Muscle layer of duodenum (tissue), 2 donors: ENCODE measurements around the gene GNB3.
"Not testable (repeated sequence)": the region's sequence is repeated elsewhere in the genome, so short reads cannot be mapped to it uniquely, and the experiment has no call there.

ENCODE experiments used
- H3K27ac ChIP-seq: one replicate; pipeline ENCODE4 v1.7.0; 2013; ENCODE audit warnings: mild to moderate bottlenecking, low read length
- H3K27me3 ChIP-seq: one replicate; pipeline ENCODE4 v1.7.0; 2013; ENCODE audit warnings: low read depth, mild to moderate bottlenecking, control low read depth, low read length
- H3K36me3 ChIP-seq, 2 donors: one replicate each; pipeline ENCODE4 v1.7.0; 2013; ENCODE audit warnings: low read length in 2 of 2, control low read depth in 1 of 2, mild to moderate bottlenecking in 1 of 2; ENCODE audit not compliant: insufficient read depth in 2 of 2, control insufficient read depth in 1 of 2
- H3K4me1 ChIP-seq, 2 donors: one replicate each; pipeline ENCODE4 v1.7.0; 2013; ENCODE audit warnings: low read length in 2 of 2, mild to moderate bottlenecking in 2 of 2, control low read depth in 1 of 2, moderate library complexity in 1 of 2; ENCODE audit not compliant: insufficient read depth in 2 of 2, control insufficient read depth in 1 of 2
- H3K4me3 ChIP-seq, 2 donors: one replicate each; pipeline ENCODE4 v1.7.0; 2013; ENCODE audit warnings: low read length in 2 of 2, low read depth in 1 of 2, mild to moderate bottlenecking in 1 of 2
- H3K9me3 ChIP-seq, 2 donors: one replicate each; pipeline ENCODE4 v1.7.0; 2013; ENCODE audit warnings: low read length in 2 of 2, control low read depth in 1 of 2, mild to moderate bottlenecking in 1 of 2; ENCODE audit not compliant: control insufficient read depth in 1 of 2
- donor health status: healthy.

The GNB3 gene

DNA sequence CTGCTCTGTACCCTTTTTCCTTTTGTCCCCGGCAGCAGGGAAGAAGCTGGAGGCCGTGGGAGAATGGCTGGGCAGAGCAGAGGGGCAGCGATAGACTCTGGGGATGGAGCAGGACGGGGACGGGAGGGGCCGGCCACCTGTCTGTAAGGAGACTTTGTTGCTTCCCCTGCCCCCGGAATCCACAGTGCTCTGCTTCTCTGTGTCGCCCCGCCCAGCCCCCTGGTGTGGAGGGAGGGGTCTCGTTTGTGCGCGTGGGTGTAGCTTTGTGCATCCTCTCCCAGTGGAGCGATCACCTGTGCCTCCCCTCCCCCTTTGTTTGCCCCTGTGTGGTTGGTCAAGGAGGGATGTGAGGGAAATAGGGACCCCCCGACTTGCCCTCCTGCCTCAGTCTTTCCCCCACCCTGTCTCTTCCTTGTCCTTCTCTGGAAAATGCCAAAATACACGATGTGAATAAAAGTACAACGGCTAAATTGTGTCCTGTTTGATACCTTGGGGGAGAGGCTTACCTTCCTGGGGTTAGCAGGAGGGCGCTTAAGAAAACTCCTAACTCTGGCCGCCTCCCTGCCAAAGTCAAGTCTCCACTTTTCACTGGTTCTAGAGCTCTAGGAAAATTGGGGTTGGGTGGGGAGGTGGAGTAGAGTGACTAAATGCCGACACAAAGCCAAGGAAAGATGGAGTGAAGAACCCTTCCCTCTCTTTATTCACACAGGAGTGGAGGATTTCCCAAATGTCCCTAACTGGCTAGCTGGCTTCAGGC is 25.6 kb downstream of the GNB3 start:
- Histone ChIP-seq H3K9me3 (no peaks in the 10 kb centered on the region), H3K4me3 (peak overlapping the region; percentile 55 to 81), H3K36me3 (peaks cover 38 to 58% of the 10 kb centered on the region in 2 donors), H3K27me3 (no peaks in the 10 kb centered on the region), H3K27ac (peak overlapping the region; percentile 82), H3K4me1 (peaks cover 10 to 31% of the 10 kb centered on the region in 2 donors)

DNA sequence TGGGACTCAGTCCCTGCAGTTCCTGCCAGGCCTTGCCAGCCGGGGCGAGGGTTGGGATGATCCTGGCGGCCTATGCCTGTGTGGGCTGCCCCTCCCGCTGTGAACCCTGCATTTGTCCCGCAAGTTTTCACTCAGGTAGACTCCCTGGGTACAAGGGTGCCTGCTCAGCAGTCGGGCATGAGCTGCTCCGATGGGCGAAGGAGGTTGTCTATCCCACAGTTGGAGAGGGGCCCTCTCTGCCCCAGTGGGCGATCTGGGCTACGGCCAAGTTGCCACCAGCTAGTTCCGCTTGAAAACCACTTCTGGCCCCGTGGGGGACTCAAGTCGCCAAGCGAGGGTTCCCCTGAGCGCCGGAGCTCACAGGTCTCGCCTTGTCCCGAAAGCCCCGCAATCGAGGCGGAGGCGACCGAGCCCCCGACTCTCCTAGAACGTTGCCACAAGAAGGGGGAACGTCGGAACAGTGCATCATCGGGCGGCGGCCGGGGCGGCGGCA is 26.2 kb downstream of the GNB3 start:
- H3K4me1 ChIP-seq = peaks cover 16 to 37% of the 10 kb centered on the region in 2 donors
- peaks cover 32 to 52% of the 10 kb centered on the region in 2 donors for H3K36me3 ChIP-seq
- H3K9me3 ChIP-seq = no peaks in the 10 kb centered on the region
- no peaks in the 10 kb centered on the region for H3K27me3 ChIP-seq
- H3K27ac ChIP-seq = peak overlapping the region; percentile 82
- H3K4me3 ChIP-seq = peak overlapping the region; percentile 55 to 81

DNA sequence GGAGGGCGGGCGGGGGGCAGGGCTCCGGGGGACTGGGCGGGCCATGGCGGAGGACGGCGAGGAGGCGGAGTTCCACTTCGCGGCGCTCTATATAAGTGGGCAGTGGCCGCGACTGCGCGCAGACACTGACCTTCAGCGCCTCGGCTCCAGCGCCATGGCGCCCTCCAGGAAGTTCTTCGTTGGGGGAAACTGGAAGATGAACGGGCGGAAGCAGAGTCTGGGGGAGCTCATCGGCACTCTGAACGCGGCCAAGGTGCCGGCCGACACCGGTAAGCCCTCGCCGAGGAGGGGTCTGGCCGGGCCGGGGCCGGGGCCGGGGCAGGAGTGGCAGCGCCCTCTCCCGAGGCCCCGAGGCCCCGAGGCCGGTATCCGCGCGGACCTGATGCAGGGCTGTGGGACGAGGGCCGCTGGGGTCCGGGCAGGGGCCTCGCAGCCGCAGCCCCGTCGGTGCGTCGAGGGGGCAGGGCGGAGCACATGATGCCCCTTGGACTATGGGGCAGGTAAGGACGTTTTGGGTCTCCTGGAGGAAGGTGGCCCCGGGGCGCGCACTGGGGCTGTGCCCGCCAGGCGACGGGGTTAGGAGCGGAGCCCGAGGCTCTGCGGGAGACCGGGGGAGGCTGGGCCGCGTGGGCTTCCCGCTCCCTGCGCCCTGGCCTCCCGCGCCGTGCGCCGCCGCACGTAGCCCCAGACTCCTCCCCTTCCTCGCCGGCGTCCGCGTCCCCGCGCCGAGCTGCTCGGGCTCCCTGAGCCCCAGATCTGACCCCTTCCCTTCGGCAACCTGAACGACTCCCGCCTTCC is 26.9 kb downstream of the GNB3 start, which contains the start of gene TPI1:
TPI1 (plus strand) TSS at position 119 of the 798 bp plus-strand sequence; CDS start at position 155, 36 bp downstream.
- H3K4me1 ChIP-seq = peaks cover 19 to 44% of the 10 kb centered on the region in 2 donors
- H3K9me3 ChIP-seq = no peaks in the 10 kb centered on the region
- H3K36me3 ChIP-seq = peaks cover 25 to 45% of the 10 kb centered on the region in 2 donors
- H3K27ac ChIP-seq = peak within 1 kb of the TSS; percentile 93
- peak within 1 kb of the TSS; percentile 81 to 84 for H3K4me3 ChIP-seq
- H3K27me3 ChIP-seq = no peaks in the 10 kb centered on the region

DNA sequence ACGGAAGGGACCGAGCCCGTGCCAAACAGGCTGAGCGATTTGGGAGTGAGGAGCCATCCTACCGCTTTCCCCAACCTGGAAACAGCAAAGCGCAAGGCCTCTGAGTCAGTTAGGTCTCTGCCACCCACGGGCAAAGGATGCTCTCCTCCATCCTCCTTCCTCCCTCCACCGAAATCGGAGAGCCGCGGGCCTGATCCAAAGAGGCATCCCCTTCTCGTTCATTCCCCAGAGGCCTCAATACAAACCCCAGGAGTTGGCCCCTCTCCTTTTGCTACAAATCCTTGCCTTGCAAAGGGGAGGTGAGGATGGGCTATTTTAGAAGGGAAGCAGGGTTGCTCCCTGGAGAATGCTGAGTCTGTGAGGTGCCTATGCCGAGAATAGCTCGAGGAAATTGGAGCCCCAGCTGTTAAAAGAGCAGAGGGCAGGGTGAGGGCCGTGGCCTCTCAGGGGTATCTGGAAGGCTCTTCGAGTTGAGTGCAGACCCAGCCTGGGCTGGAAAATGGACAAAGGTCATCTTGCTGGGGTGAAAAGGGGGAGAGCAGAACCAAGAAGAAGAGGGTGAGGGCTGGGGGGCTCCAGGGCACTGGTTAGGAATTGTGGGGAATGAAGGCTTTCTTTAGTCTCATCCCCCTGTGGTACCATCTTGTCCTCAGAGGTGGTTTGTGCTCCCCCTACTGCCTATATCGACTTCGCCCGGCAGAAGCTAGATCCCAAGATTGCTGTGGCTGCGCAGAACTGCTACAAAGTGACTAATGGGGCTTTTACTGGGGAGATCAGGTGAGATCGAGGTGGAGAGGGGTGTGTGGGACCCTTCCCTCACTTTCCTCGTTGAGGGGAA is 27.7 kb downstream of the GNB3 start:
- Histone ChIP-seq H3K9me3 (no peaks in the 10 kb centered on the region), H3K36me3 (peaks cover 19 to 37% of the 10 kb centered on the region in 2 donors), H3K4me3 (peak overlapping the region; percentile 81 to 84), H3K27me3 (no peaks in the 10 kb centered on the region), H3K27ac (peak overlapping the region; percentile 93), H3K4me1 (peaks cover 19 to 45% of the 10 kb centered on the region in 2 donors)

DNA sequence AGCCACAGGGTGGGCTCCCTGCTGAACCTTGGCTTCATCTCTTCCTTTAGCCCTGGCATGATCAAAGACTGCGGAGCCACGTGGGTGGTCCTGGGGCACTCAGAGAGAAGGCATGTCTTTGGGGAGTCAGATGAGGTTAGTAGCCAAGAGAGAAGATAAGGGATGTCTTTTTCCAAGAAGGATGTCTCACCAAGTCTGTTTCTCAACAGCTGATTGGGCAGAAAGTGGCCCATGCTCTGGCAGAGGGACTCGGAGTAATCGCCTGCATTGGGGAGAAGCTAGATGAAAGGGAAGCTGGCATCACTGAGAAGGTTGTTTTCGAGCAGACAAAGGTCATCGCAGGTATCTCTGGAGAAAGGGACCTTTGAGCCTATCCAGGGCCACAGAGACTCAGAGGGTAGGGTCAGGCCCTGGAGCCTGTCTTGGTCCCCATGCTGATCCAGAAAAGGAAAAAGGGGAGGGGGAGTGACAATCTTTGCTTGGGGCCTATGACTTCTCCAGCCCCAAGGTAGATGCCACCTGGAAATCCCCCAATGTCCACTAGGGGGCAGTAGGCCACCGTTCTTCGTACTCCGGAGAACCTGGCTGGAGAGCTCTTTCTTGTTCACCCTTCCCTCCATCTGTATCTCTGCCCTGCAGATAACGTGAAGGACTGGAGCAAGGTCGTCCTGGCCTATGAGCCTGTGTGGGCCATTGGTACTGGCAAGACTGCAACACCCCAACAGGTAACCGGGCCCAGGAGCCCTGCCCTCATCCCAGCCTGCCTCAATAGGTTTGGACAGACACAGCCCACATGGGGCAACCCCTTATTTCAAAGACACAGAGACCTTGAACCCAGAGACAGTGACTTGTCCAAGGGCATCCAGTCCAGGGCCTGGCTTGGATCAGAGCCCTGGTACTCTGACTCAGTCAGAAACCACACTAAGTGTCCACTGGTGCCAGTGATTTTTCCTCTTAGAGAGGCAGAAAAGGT is 28.6 kb downstream of the GNB3 start:
- peak overlapping the region; percentile 93 for H3K27ac ChIP-seq
- H3K9me3 ChIP-seq = no peaks in the 10 kb centered on the region
- H3K4me3 ChIP-seq = peak overlapping the region; percentile 81 to 84
- peaks cover 19 to 47% of the 10 kb centered on the region in 2 donors for H3K4me1 ChIP-seq
- H3K27me3 ChIP-seq = no peaks in the 10 kb centered on the region
- peaks cover 15 to 28% of the 10 kb centered on the region in 2 donors for H3K36me3 ChIP-seq

DNA sequence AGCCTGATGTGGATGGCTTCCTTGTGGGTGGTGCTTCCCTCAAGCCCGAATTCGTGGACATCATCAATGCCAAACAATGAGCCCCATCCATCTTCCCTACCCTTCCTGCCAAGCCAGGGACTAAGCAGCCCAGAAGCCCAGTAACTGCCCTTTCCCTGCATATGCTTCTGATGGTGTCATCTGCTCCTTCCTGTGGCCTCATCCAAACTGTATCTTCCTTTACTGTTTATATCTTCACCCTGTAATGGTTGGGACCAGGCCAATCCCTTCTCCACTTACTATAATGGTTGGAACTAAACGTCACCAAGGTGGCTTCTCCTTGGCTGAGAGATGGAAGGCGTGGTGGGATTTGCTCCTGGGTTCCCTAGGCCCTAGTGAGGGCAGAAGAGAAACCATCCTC is 29.6 kb downstream of the GNB3 start:
- Histone ChIP-seq H3K4me1 (peaks cover 19 to 48% of the 10 kb centered on the region in 2 donors), H3K36me3 (peaks cover 15 to 19% of the 10 kb centered on the region in 2 donors)
- H3K4me3 ChIP-seq, H3K27me3 ChIP-seq, H3K27ac ChIP-seq, H3K9me3 ChIP-seq: not testable (repeated sequence)

DNA sequence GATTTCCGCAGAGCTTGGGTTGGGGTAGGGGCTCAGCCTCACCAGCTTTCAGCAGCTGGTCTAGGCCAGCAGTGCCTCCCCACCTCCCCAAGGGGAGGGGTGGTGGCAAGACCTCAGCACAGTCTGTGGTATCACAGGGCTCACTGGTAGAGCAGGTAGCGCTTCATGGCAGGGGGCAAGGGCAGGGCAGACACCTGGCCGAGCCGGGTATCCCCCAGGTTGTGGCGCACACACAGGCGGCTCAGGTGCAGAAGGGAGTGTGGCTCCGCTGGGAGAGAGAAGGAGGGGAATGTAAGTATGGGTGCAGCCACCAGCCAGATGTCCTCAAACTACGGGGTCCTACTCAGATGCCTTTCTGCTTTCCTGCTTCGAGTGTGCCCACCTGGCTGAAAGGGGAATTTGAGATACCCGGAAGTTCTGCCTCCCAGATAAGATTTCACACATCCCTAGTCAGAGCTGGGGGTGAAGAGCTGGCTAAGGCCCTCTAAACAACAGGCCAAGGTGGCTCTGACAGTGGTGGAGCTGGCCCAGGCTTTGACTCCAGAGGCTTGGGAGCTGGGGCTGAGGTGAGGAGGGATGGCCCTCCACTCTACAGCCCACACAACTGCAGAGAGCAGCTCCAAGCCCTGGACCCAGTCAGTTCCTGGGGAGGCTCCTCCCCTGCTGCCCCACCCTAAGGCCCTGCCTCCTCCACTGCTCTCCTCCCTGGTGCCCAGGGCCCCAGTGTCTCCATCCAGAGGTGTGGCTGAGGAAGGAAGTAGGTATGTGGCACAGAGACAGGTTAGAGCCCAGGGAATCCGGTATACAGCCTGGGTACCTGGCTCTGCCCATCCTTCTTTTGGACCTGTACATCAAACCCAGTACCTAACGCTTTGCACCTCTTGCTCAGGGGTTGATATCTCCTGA is 30.6 kb downstream of the GNB3 start:
- H3K27ac ChIP-seq = no peak overlapping the region
- H3K4me3 ChIP-seq = peak overlapping the region; percentile 86 to 97
- H3K4me1 ChIP-seq = peaks cover 19 to 48% of the 10 kb centered on the region in 2 donors
- peaks cover 10 to 11% of the 10 kb centered on the region in 2 donors for H3K36me3 ChIP-seq
- no peaks in the 10 kb centered on the region for H3K9me3 ChIP-seq
- no peaks in the 10 kb centered on the region for H3K27me3 ChIP-seq

DNA sequence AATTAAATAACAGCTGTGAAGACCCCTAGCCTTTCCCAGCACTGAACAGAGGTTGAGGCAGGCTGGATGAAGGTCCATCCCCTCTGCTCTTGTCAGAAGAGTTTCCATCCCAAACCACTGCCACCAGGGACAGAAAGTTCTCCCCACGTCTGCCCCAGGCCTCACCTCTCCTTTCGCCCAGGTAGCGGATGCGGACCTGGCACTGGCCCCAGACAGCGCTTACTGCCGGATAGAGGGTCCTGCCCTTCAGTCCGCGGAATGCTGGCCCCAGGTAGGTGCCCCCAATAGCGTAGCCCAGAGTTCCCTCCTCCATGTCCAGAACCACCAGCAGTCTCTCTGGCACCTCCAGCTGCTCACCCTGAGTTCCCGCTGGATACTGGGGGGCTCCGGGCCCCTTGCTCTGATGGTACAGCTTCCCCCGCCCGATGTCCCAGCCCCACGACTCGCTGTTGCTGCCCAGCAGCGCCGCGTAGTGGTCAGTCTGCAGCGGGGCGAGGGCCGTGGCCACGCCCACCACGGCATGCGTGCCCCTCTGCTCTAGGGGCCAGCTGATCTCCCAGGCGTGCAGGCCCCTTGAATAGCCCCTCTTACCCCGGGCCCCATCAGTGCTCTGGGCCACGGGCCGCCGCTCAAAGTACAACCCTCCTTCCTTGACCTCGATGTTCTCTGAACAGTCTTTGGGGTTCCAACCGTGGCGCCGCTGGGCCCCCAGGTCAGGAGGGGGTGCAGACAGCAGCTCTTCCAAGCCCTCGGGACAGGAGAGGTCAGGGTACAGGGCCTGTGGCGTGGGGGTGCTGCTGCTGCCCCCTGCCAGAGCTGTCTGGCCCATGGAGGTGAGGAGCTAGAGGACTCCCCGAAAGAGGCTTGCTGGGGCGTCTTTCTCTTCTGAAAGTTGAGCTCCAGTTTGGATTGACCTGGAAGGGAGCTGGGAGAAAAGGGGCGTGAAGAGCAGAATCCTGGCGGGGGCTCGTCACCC is 31.6 kb downstream of the GNB3 start:
- Histone ChIP-seq H3K4me1 (peaks cover 19 to 43% of the 10 kb centered on the region in 2 donors), H3K4me3 (peak overlapping the region; percentile 86 to 97), H3K36me3 (peaks cover 10 to 11% of the 10 kb centered on the region in 2 donors), H3K27me3 (no peaks in the 10 kb centered on the region), H3K9me3 (no peaks in the 10 kb centered on the region), H3K27ac (peak overlapping the region; percentile 75)
